GM12892 (cell line): ENCODE measurements around the gene CHST8.

Experiments
- POLR2A ChIP-seq: IDR thresholded peaks from 2 replicates; pipeline ENCODE4 v1.6.1; 2011; ENCODE audit warnings: low read depth, low read length, control low read depth
- POLR2AphosphoS5 ChIP-seq: IDR thresholded peaks from 2 replicates; pipeline ENCODE4 v1.6.1; 2011; ENCODE audit warnings: low read depth, low read length, control low read depth
- TAF1 ChIP-seq: IDR thresholded peaks from 2 replicates; pipeline ENCODE4 v1.6.1; 2011; ENCODE audit warnings: low read depth, mild to moderate bottlenecking, control low read depth, low read length, borderline replicate concordance

DNA sequence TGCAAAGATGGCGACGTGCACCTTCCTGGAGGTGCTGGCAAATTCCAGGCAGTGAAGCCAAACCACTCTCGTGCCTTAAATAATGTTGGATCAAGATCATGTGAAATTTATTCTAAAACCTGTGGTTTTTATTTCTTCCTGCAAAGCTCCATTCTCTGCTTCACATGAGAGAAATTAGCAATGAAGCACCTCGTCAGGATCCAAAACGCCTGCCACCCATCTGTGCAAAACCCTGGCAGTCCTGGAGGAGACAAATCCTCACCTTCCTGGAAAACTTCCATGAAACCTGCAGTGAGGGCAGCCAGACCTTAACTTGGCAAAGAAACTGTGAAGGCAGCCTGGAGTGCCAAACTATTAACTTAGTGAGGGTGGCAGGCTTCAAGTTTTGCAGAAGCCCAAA is 47.6 kb downstream of the CHST8 start:
- TF ChIP-seq POLR2A (no peak), TAF1 (no peak), POLR2AphosphoS5 (no peak)
